Activated CD4-positive, alpha-beta T cell treated with anti-CD3 and anti-CD28 coated beads, Interleukin-2, amount 10 ng/mL, durations not matched to agents 7 days and 5 days (primary cell): ENCODE measurements around the gene PPP4R3A. TPM values are rescaled to one million over a fixed set of nuclear protein-coding genes. Genes with fewer than 3 reads are reported as not detected.
"Not testable (repeated sequence)": the region's sequence is repeated elsewhere in the genome, so short reads cannot be mapped to it uniquely, and the experiment has no call there.

ENCODE experiments used
- CTCF ChIA-PET: fragments of 350-600 bp; sonication (Branson Sonifier 250); formaldehyde crosslinking; loops from one replicate; lab custom pipeline; 2021; ENCODE audit warnings: antibody characterized with exemption; lab: Charles Lee
- POLR2A ChIA-PET: fragments of 350-600 bp; sonication (Branson Sonifier 250); formaldehyde crosslinking; loops from one replicate; lab custom pipeline; 2021; ENCODE audit warnings: antibody characterized with exemption; lab: Charles Lee
- DNase-seq: peaks from one replicate; pipeline ENCODE4 v3.0.0-alpha.2; 2020
- H3K27ac Mint-ChIP-seq: one replicate; pipeline ENCODE4 v1.8.0; 2021; ENCODE audit warnings: mild to moderate bottlenecking, moderate library complexity, mixed read lengths
- H3K27me3 Mint-ChIP-seq: one replicate; pipeline ENCODE4 v1.8.0; 2021; ENCODE audit warnings: mixed read lengths
- H3K36me3 Mint-ChIP-seq: one replicate; pipeline ENCODE4 v1.8.0; 2021; ENCODE audit warnings: low read depth, mixed read lengths
- H3K4me1 Mint-ChIP-seq: one replicate; pipeline ENCODE4 v1.8.0; 2021; ENCODE audit warnings: mixed read lengths
- H3K4me3 Mint-ChIP-seq: one replicate; pipeline ENCODE4 v1.8.0; 2021; ENCODE audit warnings: mild to moderate bottlenecking, moderate library complexity, mixed read lengths
- H3K9me3 Mint-ChIP-seq: one replicate; pipeline ENCODE4 v1.8.0; 2021; ENCODE audit warnings: mixed read lengths
- total RNA-seq, 2 experiments: library from RNA; stranded (reverse); gene quantifications; one replicate each; pipeline ENCODE4 v1.2.3, GENCODE V29; 2021

Gene PPP4R3A
- 100 to 1,000 TPM; 134 to 145 TPM for total RNA-seq

DNA sequence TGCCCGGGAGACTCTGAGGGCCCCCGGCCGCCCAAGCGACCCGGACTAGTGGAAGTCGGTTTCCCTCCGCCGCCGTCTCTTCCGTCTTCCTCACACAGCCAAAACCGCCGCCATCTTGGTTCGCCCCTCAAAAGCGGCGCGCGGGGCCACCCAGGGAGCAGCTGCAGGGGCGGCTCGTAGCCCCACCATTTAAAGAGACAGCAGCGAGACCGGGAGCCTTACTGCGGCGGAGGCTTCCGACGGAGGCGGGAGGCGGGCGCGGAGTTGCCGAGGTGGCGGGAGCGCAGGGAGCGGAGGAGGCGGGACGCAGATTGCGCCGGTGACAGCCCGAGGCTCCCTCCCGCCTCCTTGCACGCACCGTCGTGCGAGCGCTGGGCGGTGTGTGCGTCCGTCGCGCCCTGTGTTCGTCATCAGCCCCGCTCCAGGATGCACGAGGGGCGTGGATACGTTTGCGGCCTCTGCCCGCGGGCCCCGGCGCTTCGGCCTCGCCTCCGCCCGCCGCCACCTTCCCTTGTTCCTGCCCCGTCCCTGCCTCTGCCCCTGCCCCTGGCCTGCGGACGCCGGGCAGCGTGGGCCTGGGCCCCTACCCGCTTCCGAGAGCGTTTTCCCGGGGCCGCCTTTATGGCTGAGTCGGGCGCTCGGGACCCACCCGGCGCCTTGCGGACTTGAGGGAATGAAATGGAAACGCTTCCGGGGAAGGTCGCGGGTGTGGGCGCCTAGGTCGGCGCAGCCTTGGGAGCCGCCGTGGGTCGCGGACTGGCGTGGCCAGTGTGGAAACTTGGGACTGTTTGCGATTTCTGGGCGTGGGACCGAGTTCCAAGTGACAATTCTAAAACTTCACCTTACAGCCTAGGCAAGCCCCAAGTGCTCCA, at the start of gene PPP4R3A:
TSS of gene PPP4R3A (minus strand) at position 140 of the 872 bp plus-strand sequence. CDS start 663 bp downstream, outside the sequence.
- H3K27me3 Mint-ChIP-seq, result no peaks in the 10 kb centered on the region
- POLR2A ChIA-PET, result interaction anchor here (0.6 kb wide), 1 partner anchor 529 kb away, joined by 3 read pairs; no protein-coding TSS in a partner anchor

GRCh38 chr14:91555531-91555930, 45.4 kb upstream of the PPP4R3A start:
- no peaks in the 10 kb centered on the region for H3K36me3 Mint-ChIP-seq
- DNase-seq, result no peak
- CTCF ChIA-PET, result no interaction called here
- H3K4me3 Mint-ChIP-seq, result no peak overlapping the region
- POLR2A ChIA-PET, result no interaction called here
- peaks cover 14% of the 10 kb centered on the region for H3K27me3 Mint-ChIP-seq
- H3K9me3 Mint-ChIP-seq, result peaks cover 12% of the 10 kb centered on the region
- no peak overlapping the region for H3K27ac Mint-ChIP-seq
- no peaks in the 10 kb centered on the region for H3K4me1 Mint-ChIP-seq

More for the DNA sequence above, at the start of gene PPP4R3A:
- peaks cover 30% of the 10 kb centered on the region for H3K36me3 Mint-ChIP-seq
- CTCF ChIA-PET, result interaction anchor here (1.4 to 1.5 kb wide), 2 partner anchors 31 to 596 kb away, joined by 3 read pairs; partner anchors contain the start of gene ATXN3
- peak within 1 kb of the TSS; percentile 99 for H3K4me3 Mint-ChIP-seq
- peaks cover 19% of the 10 kb centered on the region for H3K4me1 Mint-ChIP-seq
- no peaks in the 10 kb centered on the region for H3K9me3 Mint-ChIP-seq
- peak; percentile 94 for DNase-seq
- peak within 1 kb of the TSS; percentile 99 for H3K27ac Mint-ChIP-seq

DNA sequence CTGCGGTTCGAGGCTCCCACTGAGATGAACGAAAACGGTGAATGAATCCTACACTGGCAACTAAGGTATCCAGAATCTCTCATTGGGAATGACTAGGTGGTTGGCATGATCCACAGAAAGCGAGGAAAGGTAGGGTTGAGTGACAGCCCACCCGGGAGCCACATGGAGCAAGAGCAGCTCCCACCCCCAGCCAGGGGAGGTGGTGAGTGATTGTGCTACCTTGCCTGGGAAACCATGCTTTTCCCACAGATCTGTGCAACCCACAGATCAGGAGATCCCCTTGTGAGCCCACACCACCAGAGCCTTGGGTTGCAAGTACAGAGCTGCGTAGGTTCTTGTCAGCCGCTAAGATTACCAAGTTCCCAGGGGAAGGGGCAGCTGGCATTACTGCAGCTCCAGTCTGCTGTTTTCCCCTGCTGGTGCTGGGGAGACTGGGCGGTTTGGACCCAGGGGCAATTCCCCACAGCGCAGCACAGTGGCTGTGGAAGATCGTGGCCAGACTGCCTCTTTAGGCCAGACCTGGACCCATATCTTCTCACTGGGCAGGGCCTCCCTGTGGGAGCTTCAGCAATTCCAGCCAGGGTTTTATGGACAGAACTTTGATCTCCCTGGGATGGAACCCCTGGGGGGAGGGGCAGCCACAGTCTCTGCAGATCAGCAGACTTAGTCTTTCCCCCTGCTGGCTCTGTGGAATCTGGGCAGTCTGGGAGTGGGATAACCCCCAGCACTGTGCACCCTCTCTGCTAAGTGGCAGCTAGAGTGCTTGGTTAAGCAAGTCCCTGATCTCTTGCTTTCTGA, 44.6 kb upstream of the PPP4R3A start:
- H3K36me3 Mint-ChIP-seq, result no peaks in the 10 kb centered on the region
- no peak overlapping the region for H3K4me3 Mint-ChIP-seq
- peaks cover 11% of the 10 kb centered on the region for H3K27me3 Mint-ChIP-seq
- no peak overlapping the region for H3K27ac Mint-ChIP-seq
- H3K4me1 Mint-ChIP-seq, result no peaks in the 10 kb centered on the region
- DNase-seq, result no peak
- CTCF ChIA-PET, result interaction anchor here (1.5 kb wide), 1 partner anchor 20 kb away, joined by 3 read pairs; no protein-coding TSS in a partner anchor
- POLR2A ChIA-PET, result no interaction called here
- H3K9me3 Mint-ChIP-seq, result peaks cover 12% of the 10 kb centered on the region

DNA sequence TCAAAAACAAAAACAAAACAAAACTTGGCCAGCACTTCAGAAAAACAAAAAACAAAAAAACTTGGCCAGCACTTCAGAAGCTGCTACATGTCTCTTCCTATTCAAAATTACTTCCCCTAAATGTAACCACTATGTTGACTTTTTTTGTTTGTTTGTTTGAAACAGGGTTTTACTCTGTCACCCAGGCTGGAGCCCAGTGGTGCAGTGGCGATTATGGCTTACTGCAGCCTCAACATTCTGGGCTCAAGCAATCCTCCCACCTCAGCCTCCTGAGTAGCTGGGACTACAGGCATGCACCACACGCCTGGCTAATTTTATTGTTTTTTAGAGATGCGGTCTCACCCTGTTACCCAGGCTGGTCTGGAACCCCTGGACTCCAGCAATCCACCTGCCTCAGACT, 38.0 kb upstream of the PPP4R3A start:
- no peaks in the 10 kb centered on the region for H3K9me3 Mint-ChIP-seq
- no peak for DNase-seq
- CTCF ChIA-PET, result no interaction called here
- H3K4me3 Mint-ChIP-seq, result no peak overlapping the region
- POLR2A ChIA-PET, result no interaction called here
- H3K27ac Mint-ChIP-seq, result no peak overlapping the region
- H3K4me1 Mint-ChIP-seq, result no peaks in the 10 kb centered on the region
- peaks cover 6% of the 10 kb centered on the region for H3K27me3 Mint-ChIP-seq
- H3K36me3 Mint-ChIP-seq, result no peaks in the 10 kb centered on the region

GRCh38 chr14:91545946-91546716, 36.0 kb upstream of the PPP4R3A start:
- no peak overlapping the region for H3K4me3 Mint-ChIP-seq
- H3K9me3 Mint-ChIP-seq, result peaks cover 14% of the 10 kb centered on the region
- H3K27me3 Mint-ChIP-seq, result peaks cover 15% of the 10 kb centered on the region
- peaks cover 4% of the 10 kb centered on the region for H3K36me3 Mint-ChIP-seq
- ChIA-PET CTCF (no interaction called here), POLR2A (no interaction called here)
- no peak overlapping the region for H3K27ac Mint-ChIP-seq
- H3K4me1 Mint-ChIP-seq, result no peaks in the 10 kb centered on the region
- DNase-seq, result no peak

GRCh38 chr14:91545204-91545603, 35.1 kb upstream of the PPP4R3A start:
- no peaks in the 10 kb centered on the region for H3K4me1 Mint-ChIP-seq
- DNase-seq, result no peak
- peaks cover 20% of the 10 kb centered on the region for H3K9me3 Mint-ChIP-seq
- peaks cover 19% of the 10 kb centered on the region for H3K27me3 Mint-ChIP-seq
- H3K27ac Mint-ChIP-seq, result no peak overlapping the region
- H3K36me3 Mint-ChIP-seq, result peaks cover 4% of the 10 kb centered on the region
- ChIA-PET CTCF (no interaction called here), POLR2A (no interaction called here)
- H3K4me3 Mint-ChIP-seq, result no peak overlapping the region

- POLR2A ChIA-PET, result no interaction called here
- no peak for DNase-seq
- peaks cover 17% of the 10 kb centered on the region for H3K27me3 Mint-ChIP-seq
- CTCF ChIA-PET, result interaction anchor here (1.0 kb wide), 1 partner anchor 14 kb away, joined by 4 read pairs; no protein-coding TSS in a partner anchor
- H3K4me1 Mint-ChIP-seq, result no peaks in the 10 kb centered on the region
- H3K27ac Mint-ChIP-seq, result no peak overlapping the region
- no peaks in the 10 kb centered on the region for H3K36me3 Mint-ChIP-seq
- peaks cover 24% of the 10 kb centered on the region for H3K9me3 Mint-ChIP-seq
- H3K4me3 Mint-ChIP-seq, result no peak overlapping the region
These were observed 26.2 kb upstream of the PPP4R3A start for GRCh38 chr14:91536327-91536726.

- H3K36me3 Mint-ChIP-seq, H3K4me1 Mint-ChIP-seq, DNase-seq, H3K9me3 Mint-ChIP-seq, H3K4me3 Mint-ChIP-seq, POLR2A ChIA-PET, H3K27ac Mint-ChIP-seq: not testable (repeated sequence)
- peaks cover 11% of the 10 kb centered on the region for H3K27me3 Mint-ChIP-seq
- CTCF ChIA-PET, result interaction anchor here (0.5 to 0.6 kb wide), 2 partner anchors 25 to 114 kb away, joined by 3 read pairs; no protein-coding TSS in a partner anchor
These were observed 23.9 kb upstream of the PPP4R3A start for GRCh38 chr14:91534059-91534458.

GRCh38 chr14:91533623-91534022, 23.5 kb upstream of the PPP4R3A start:
- DNase-seq, result no peak
- Mint-ChIP-seq H3K4me1 (no peaks in the 10 kb centered on the region), H3K27ac (no peak overlapping the region), H3K9me3 (peaks cover 4% of the 10 kb centered on the region), H3K36me3 (no peaks in the 10 kb centered on the region), H3K4me3 (no peak overlapping the region), H3K27me3 (peaks cover 11% of the 10 kb centered on the region)
- CTCF ChIA-PET, result no interaction called here
- POLR2A ChIA-PET, result no interaction called here

GRCh38 chr14:91523972-91524371, 13.9 kb upstream of the PPP4R3A start:
- Mint-ChIP-seq H3K4me3 (no peak overlapping the region), H3K36me3 (no peaks in the 10 kb centered on the region), H3K9me3 (peaks cover 4% of the 10 kb centered on the region), H3K4me1 (no peaks in the 10 kb centered on the region), H3K27me3 (peaks cover 2% of the 10 kb centered on the region), H3K27ac (no peak overlapping the region)
- CTCF ChIA-PET, result no interaction called here
- POLR2A ChIA-PET, result no interaction called here
- no peak for DNase-seq

- no peaks in the 10 kb centered on the region for H3K36me3 Mint-ChIP-seq
- CTCF ChIA-PET, result interaction anchor here (1.3 kb wide), 1 partner anchor 9 kb away, joined by 3 read pairs; no protein-coding TSS in a partner anchor
- no peak for DNase-seq
- POLR2A ChIA-PET, result no interaction called here
- no peak overlapping the region for H3K27ac Mint-ChIP-seq
- peaks cover 4% of the 10 kb centered on the region for H3K9me3 Mint-ChIP-seq
- peaks cover 2% of the 10 kb centered on the region for H3K27me3 Mint-ChIP-seq
- H3K4me3 Mint-ChIP-seq, result no peak overlapping the region
- peaks cover under 1% of the 10 kb centered on the region for H3K4me1 Mint-ChIP-seq
These were observed 11.0 kb upstream of the PPP4R3A start for GRCh38 chr14:91521061-91521640.

DNA sequence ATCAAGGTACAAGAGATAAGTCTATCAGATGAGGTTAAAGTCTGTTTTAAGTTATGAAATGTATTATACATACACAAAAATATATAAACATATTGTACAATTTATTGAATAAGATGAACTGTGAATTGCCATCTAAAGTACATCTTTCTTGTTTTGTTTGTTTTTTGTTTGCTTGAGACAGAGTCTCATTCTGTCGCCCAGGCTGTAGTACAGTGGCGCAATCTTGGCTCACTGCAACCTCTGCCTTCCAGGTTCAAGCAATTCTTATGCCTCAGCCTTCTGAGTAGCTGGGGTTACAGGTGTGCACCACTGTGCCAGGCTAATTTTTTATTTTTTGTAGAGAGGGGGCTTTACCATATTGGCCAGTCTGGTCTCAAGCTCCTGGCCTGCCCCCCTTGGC, 10.0 kb upstream of the PPP4R3A start:
- ChIA-PET POLR2A (no interaction called here), CTCF (interaction anchor here (1.3 kb wide), 1 partner anchor 8 kb away, joined by 3 read pairs; no protein-coding TSS in a partner anchor)
- Mint-ChIP-seq H3K27me3 (peaks cover 2% of the 10 kb centered on the region), H3K4me1 (peaks cover 5% of the 10 kb centered on the region), H3K9me3 (peaks cover 4% of the 10 kb centered on the region), H3K27ac (no peak overlapping the region), H3K36me3 (no peaks in the 10 kb centered on the region), H3K4me3 (no peak overlapping the region)
- DNase-seq, result no peak
